Small intestine (tissue), 16 donors: ENCODE data around the gene PLSCR5. TPM values are rescaled to one million over a fixed set of nuclear protein-coding genes. Genes with fewer than 3 reads are reported as not detected.
A peak's percentile ranks its signal among the peaks of the same experiment; 100 is the strongest.

Experiments
- DNase-seq, 2 donors: peaks; one replicate each; pipeline versions ENCODE4 v3.0.0 to v3.0.0-alpha.2; 2013
- FAIRE-seq: peaks from 2 replicates; lab custom pipeline; 2012; peaks lifted over from hg19 to GRCh38; lab: Jason Lieb, UNC
- H3K27ac ChIP-seq, 3 donors: one replicate each; pipeline ENCODE4 v1.5.1; 2013; ENCODE audit warnings: low read length in 2 of 3, mild to moderate bottlenecking in 2 of 3, control low read depth in 1 of 3, inconsistent platforms in 1 of 3, low read depth in 1 of 3, moderate library complexity in 1 of 3
- H3K27me3 ChIP-seq, 3 donors: one replicate each; pipeline ENCODE4 v1.6.1; 2013; ENCODE audit warnings: low read length in 3 of 3, inconsistent platforms in 1 of 3; ENCODE audit not compliant: control insufficient read depth in 3 of 3, insufficient read depth in 3 of 3
- H3K36me3 ChIP-seq, 3 donors: one replicate each; pipeline ENCODE4 v1.6.1; 2013; ENCODE audit warnings: low read length in 3 of 3, inconsistent platforms in 1 of 3, low read depth in 1 of 3, mild to moderate bottlenecking in 1 of 3, moderate library complexity in 1 of 3; ENCODE audit not compliant: control insufficient read depth in 3 of 3, insufficient read depth in 2 of 3
- H3K4me1 ChIP-seq, 3 donors: one replicate each; pipeline ENCODE4 v1.6.1; 2013; ENCODE audit warnings: low read length in 2 of 3, inconsistent platforms in 1 of 3, low read depth in 1 of 3, mild to moderate bottlenecking in 1 of 3, moderate library complexity in 1 of 3; ENCODE audit not compliant: control insufficient read depth in 3 of 3, insufficient read depth in 2 of 3
- H3K4me3 ChIP-seq, 3 donors: one replicate each; pipeline ENCODE4 v1.5.1; 2013; ENCODE audit warnings: low read length in 3 of 3, control low read depth in 1 of 3, inconsistent platforms in 1 of 3, low read depth in 1 of 3, mild to moderate bottlenecking in 1 of 3, moderate library complexity in 1 of 3
- H3K9me3 ChIP-seq, 2 donors: one replicate each; pipeline ENCODE4 v1.6.1; 2013; ENCODE audit warnings: low read depth in 1 of 2, low read length in 1 of 2; ENCODE audit not compliant: control insufficient read depth in 2 of 2, insufficient read depth in 1 of 2
- WGBS, 3 donors: extraction: QIAGEN DNeasy Blood & Tissue Kit; methylation state at CpG; one replicate each; pipeline ENCODE4 v1.1.7; 2013; 5-methylcytosine and 5-hydroxymethylcytosine counted together
- long read RNA-seq, 10 donors: transcript quantifications; one replicate each; lab custom pipeline, GENCODE V29; 2026
- polyA plus RNA-seq, 4 donors: library from polyadenylated mRNA; stranded (reverse) in 3 of 4; unstranded in 1 of 4; fragments of 200-250 nt in 3 of 4; fragments of 120-200 nt in 1 of 4; gene quantifications; one replicate each; pipeline versions ENCODE4 v1.2.1 to v1.2.3, GENCODE V29; 2013
- donor health status: healthy with polysubstance abuse.
- donor health status: control.
- donor health status: control.
- donor health status: Bipolar disorder and iron deficiency.
- donor health status: healthy.

PLSCR5 gene, protein sequence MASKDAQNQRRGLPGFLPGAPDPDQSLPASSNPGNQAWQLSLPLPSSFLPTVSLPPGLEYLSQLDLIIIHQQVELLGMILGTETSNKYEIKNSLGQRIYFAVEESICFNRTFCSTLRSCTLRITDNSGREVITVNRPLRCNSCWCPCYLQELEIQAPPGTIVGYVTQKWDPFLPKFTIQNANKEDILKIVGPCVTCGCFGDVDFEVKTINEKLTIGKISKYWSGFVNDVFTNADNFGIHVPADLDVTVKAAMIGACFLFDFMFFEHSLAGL
- not detected for polyA plus RNA-seq
- long read RNA-seq, donor 1, result 0 reads
- long read RNA-seq, donor 2, result 0 reads
- long read RNA-seq, donor 3, result 0 reads
- long read RNA-seq, donor 4, result 0 reads
- long read RNA-seq, donor 5, result 0 reads
- long read RNA-seq, donor 6, result 0 reads
- long read RNA-seq, donor 7, result 0 reads
- long read RNA-seq, donor 8, result 0 reads
- long read RNA-seq, donor 9, result 0 reads
- long read RNA-seq, donor 10, result 0 reads

DNA sequence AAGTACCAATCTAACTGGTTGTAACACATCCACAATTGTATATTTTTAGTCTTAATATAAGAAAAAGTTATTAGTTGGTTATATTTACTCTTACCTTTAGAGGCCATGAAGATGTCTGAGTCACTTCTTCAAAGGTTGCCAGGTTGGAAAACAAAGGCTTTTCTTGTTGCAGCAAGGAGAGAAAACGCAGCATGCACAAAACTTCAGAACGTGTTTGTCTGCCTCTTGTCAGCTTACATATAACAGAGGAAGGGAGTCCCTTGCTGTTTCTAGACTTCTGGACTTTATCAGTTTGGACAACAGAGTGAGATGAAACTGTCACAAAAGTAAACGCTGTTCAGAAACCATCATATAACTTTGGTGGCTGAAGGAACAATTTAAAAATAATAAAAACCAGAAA, at the start of gene PLSCR5:
PLSCR5 (minus strand) TSS at position 241 of the 400 bp plus-strand sequence; CDS start at position 107, 134 bp downstream.
- no peak for DNase-seq
- Histone ChIP-seq H3K27ac (no peak within 1 kb of the TSS), H3K9me3 (no peaks in the 10 kb centered on the region), H3K36me3 (no peaks in the 10 kb centered on the region), H3K27me3 (no peaks in the 10 kb centered on the region), H3K4me3 (no peak within 1 kb of the TSS), H3K4me1 (no peaks in the 10 kb centered on the region)
- WGBS, 3 donors, result 19 to 40% (median 34%) methylated on average over 3 of the region's 3 CpGs
- no peak for FAIRE-seq

DNA sequence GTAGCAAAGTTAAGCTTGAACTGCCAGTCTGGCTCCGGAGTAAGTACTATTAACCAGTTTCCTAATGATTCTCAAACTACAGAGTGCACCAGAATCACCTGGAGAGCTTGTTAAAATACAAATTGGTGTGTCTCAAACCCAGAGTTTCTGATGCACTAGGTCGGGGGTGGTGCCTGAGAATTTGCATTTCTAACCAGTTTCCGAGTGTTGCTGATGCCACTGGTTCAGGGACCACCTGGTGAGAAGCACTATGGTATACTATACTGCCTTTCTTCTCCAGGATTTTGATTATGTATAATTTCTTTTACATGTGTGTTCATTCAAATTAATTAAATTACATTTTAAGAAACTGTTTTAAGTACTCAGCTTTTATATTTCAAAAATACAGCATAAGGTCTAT, 48.8 kb upstream of the PLSCR5 start:
- Histone ChIP-seq H3K36me3 (no peaks in the 10 kb centered on the region), H3K9me3 (peaks cover 0 to 5% of the 10 kb centered on the region in 2 donors), H3K4me1 (no peaks in the 10 kb centered on the region), H3K27me3 (no peaks in the 10 kb centered on the region), H3K4me3 (no peak overlapping the region), H3K27ac (no peak overlapping the region)
- WGBS, 3 donors, result 59 to 73% (median 63%) methylated on average over 3 of the region's 3 CpGs
- DNase-seq (no peak), FAIRE-seq (no peak)

DNA sequence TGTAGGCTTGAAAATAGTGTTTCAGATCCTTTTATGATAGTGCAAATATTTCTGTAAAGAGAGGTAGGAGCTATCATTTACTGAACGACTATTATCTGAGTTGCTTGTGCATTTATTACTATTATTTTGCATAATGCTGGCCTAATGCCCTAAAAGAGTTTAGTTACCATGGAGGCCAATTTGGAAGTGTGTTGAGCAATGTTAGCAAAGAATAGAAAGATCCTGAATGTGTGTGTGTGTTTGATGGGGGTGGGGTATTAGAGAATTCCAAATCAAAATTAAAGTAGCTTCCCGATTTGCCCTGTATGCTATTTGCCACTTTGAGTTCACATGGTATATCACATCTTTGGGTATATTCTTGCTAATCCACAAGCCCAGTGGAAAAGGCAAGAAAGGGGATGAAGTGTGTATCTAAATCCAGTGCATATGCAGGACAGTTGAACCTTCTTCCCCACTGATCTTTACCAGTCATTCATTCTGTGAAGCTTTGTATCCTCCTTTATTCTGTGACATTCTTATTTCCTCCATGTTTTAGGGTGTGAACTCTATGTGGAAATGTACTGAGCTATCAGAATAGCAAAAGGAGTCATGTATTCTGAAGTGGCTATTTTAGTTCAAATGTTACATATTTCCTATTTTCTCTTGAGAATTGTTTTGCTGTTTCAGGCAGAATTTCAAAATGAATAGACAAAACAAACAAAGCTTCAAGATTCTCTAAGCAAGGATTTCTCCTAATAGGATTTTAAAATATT, 45.7 kb upstream of the PLSCR5 start:
- WGBS, 3 donors, result 48 to 67% (median 61%) methylated on average over 2 of the region's 2 CpGs
- FAIRE-seq (no peak), DNase-seq (no peak)
- Histone ChIP-seq H3K4me1 (no peaks in the 10 kb centered on the region), H3K9me3 (no peaks in the 10 kb centered on the region), H3K4me3 (no peak overlapping the region), H3K36me3 (no peaks in the 10 kb centered on the region), H3K27ac (no peak overlapping the region), H3K27me3 (no peaks in the 10 kb centered on the region)

DNA sequence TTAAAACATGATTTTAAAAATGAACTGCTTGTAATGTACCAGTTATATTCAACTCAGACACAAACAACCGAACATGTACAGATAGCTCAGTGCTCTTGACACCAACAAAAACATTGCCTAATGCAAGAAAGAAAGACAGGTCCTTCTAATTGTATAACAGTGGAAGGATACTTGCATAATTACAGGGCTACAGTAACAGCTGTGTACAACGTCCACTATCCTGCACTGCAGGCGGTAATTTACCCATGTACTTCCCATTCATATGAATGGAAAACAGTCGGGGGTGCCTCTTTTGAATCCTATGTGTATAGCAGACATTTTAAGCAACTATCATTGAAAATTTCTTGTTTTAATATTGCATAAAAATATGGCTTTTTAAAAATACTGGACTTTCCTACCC, 41.1 kb upstream of the PLSCR5 start:
- no peak for DNase-seq
- WGBS, 3 donors, result 63 to 68% (median 64%) methylated on average over 4 of the region's 4 CpGs
- H3K4me1 ChIP-seq, result no peaks in the 10 kb centered on the region
- no peak overlapping the region for H3K4me3 ChIP-seq
- no peaks in the 10 kb centered on the region for H3K9me3 ChIP-seq
- no peak overlapping the region for H3K27ac ChIP-seq
- no peaks in the 10 kb centered on the region for H3K27me3 ChIP-seq
- FAIRE-seq, result no peak
- H3K36me3 ChIP-seq, result no peaks in the 10 kb centered on the region

DNA sequence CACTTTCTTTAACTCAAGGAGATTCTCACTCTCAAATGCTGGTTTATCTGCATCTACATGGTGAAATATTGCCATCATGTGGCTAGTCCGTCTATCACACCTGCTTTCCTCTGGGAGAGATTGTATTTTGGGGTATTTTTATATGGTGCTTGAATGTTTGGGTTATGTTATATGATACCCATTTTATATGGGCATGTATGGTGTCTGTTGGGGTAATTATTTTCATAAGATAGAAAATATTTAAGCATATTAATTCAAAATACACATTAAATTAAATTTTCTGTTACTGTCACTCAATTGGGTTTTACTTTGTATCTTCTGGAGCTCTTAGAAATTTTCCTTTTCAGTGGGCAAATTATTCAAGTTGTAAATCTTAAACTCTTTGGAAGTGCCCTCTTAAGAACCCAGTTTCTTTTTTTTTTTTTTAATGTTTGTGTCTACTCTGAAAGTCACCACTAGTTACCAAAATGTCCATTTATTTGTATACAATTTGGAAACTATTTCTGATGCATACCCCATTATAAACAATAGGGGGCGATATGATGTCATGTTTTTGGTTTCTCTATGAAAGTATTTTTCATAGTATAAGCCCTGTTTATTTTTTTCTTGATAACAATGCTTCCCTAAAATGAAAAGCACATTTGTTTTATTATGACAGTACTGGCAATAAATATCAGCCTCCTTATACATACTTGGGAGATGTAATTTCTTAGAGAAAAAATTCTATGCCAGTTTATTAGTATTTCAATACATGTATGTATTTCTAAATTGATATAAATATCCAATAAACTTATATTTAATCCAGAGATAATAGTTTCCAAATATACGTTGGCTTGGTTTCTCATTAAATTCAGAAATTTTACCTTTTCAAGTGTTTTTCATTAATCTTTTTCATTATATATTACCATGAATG, 36.1 kb upstream of the PLSCR5 start:
- 15 to 24% (median 19%) methylated on average over 3 of the region's 3 CpGs for WGBS, 3 donors
- FAIRE-seq, result peak; percentile 41
- peak; percentile 23 to 28 for DNase-seq

DNA sequence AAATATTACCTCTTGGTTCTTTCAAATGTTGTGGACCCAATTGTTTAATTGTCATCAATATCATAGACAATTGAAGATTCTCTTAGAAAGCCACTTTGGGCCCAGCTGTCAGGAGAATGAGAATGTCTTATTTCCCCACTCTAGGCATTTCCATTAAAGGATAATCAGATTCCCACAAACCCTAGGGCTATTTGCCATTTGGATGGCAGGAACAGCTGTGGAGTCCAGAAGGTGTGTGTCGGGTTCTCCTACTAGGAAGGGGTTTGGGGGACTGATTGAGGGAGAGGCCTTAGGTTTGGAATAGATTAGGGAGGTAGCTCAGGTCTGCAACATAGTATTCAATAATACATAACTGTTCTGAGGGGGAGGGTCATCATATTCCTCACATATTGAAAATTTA, 35.2 kb upstream of the PLSCR5 start:
- 89 to 91% (median 89%) methylated on average over 1 of the region's 1 CpG for WGBS, 3 donors
- no peak overlapping the region for H3K4me3 ChIP-seq
- FAIRE-seq (no peak), DNase-seq (no peak)
- no peaks in the 10 kb centered on the region for H3K4me1 ChIP-seq
- H3K27me3 ChIP-seq, result no peaks in the 10 kb centered on the region
- no peaks in the 10 kb centered on the region for H3K9me3 ChIP-seq
- H3K36me3 ChIP-seq, result no peaks in the 10 kb centered on the region
- no peak overlapping the region for H3K27ac ChIP-seq

More for the DNA sequence above, 36.1 kb upstream of the PLSCR5 start:
- H3K36me3 ChIP-seq, result no peaks in the 10 kb centered on the region
- H3K4me1 ChIP-seq, result no peaks in the 10 kb centered on the region
- no peaks in the 10 kb centered on the region for H3K9me3 ChIP-seq
- H3K4me3 ChIP-seq, result no peak overlapping the region
- no peak overlapping the region for H3K27ac ChIP-seq
- H3K27me3 ChIP-seq, result no peaks in the 10 kb centered on the region

DNA sequence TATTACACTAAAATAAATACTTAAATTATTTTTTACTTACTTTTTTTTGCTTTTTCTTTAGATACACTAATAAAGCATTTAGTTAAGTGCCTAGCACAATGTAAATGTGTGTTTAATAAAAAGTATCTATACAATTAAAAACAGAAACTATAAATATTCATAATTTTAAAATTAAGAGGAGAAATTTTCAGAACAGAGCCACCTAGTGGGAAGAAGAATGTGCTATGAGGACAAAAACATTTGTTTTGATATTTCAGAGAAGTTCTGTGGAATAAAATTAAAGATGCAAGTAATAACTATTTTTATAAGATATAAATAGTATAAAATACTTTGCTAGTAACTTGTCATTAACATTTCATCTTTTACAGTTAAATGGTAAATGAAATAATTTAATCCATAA, 33.6 kb upstream of the PLSCR5 start:
- Histone ChIP-seq H3K27ac (no peak overlapping the region), H3K36me3 (no peaks in the 10 kb centered on the region), H3K27me3 (no peaks in the 10 kb centered on the region), H3K4me3 (no peak overlapping the region), H3K4me1 (no peaks in the 10 kb centered on the region), H3K9me3 (no peaks in the 10 kb centered on the region)
- DNase-seq (no peak), FAIRE-seq (peak; percentile 91)

DNA sequence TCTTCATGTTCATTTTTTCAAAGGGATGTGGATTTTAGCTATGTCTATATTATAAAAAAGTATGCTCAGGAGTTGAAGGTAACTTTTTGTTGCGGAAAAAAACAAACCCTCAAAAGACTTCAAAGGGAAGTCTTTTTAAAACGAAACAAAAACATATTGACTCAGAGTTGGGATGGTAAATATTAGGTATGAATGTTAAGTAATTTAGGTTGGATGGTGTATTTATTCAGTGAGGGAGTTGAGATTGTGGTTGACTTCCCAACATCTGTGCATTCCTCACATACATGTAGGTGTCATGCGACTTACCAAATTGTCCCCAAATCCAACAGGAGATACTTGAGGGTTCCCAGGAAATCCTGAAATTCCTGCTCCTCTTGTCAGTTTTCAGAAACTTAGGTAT, 32.7 kb upstream of the PLSCR5 start:
- FAIRE-seq, result no peak

More for the DNA sequence above, 32.7 kb upstream of the PLSCR5 start:
- Histone ChIP-seq H3K9me3 (no peaks in the 10 kb centered on the region), H3K4me1 (no peaks in the 10 kb centered on the region), H3K27ac (no peak overlapping the region), H3K27me3 (no peaks in the 10 kb centered on the region), H3K4me3 (no peak overlapping the region), H3K36me3 (no peaks in the 10 kb centered on the region)
- 66 to 80% (median 67%) methylated on average over 3 of the region's 3 CpGs for WGBS, 3 donors
- no peak for DNase-seq
